ENCODE results near the gene CFAP70.
"Not testable (repeated sequence)": the region's sequence is repeated elsewhere in the genome, so short reads cannot be mapped to it uniquely, and the experiment has no call there.

The CFAP70 gene

GRCh38 chr10:73338801-73339368, 19.8 kb downstream of the CFAP70 start:
- no peak for DNase-seq

GRCh38 chr10:73333202-73333601, 25.5 kb downstream of the CFAP70 start:
- DNase-seq, result no peak

- no peak for DNase-seq
Measured at GRCh38 chr10:73332379-73332778, 26.3 kb downstream of the CFAP70 start.

- not testable (repeated sequence) for DNase-seq
Measured at GRCh38 chr10:73328523-73328922, 30.1 kb downstream of the CFAP70 start.

GRCh38 chr10:73325290-73325689, 33.4 kb downstream of the CFAP70 start:
- not testable (repeated sequence) for DNase-seq

- DNase-seq, result not testable (repeated sequence)
Measured at GRCh38 chr10:73323582-73323981, 35.1 kb downstream of the CFAP70 start.

- no peak for DNase-seq
Measured at GRCh38 chr10:73310475-73310874, 48.2 kb downstream of the CFAP70 start.

GRCh38 chr10:73307203-73307800, 51.4 kb downstream of the CFAP70 start:
- DNase-seq, result no peak

GRCh38 chr10:73306171-73306708, 52.4 kb downstream of the CFAP70 start:
- DNase-seq, result peak in 1 of 3 donors; percentile 5

GRCh38 chr10:73296946-73297345, 61.7 kb downstream of the CFAP70 start:
- DNase-seq, result no peak

GRCh38 chr10:73293461-73293860, 65.2 kb downstream of the CFAP70 start:
- no peak for DNase-seq

GRCh38 chr10:73289958-73290357, 68.7 kb downstream of the CFAP70 start:
- no peak for DNase-seq

- peak; percentile 51 to 78 (median 76) for DNase-seq
Measured at GRCh38 chr10:73287441-73287840, 71.2 kb downstream of the CFAP70 start.

GRCh38 chr10:73281097-73281496, 77.6 kb downstream of the CFAP70 start:
- no peak for DNase-seq

GRCh38 chr10:73264423-73264822, 94.2 kb downstream of the CFAP70 start:
- DNase-seq, result no peak

- DNase-seq, result peak; percentile 27 to 47 (median 45)
Measured at GRCh38 chr10:73263693-73264347, 94.8 kb downstream of the CFAP70 start.

- no peak for DNase-seq
Measured at GRCh38 chr10:73262880-73263555, 95.6 kb downstream of the CFAP70 start.

GRCh38 chr10:73262105-73262730, 96.4 kb downstream of the CFAP70 start:
- DNase-seq, result peak in 2 of 3 donors; percentile 31 to 38

GRCh38 chr10:73261362-73261995, 97.2 kb downstream of the CFAP70 start:
- no peak for DNase-seq

GRCh38 chr10:73258612-73259011, 100.1 kb downstream of the CFAP70 start:
- DNase-seq, result not testable (repeated sequence)

GRCh38 chr10:73253225-73253555, 105.5 kb downstream of the CFAP70 start:
- no peak for DNase-seq

GRCh38 chr10:73252445-73253224, 106.0 kb downstream of the CFAP70 start, which contains the start of gene MRPS16:
Gene MRPS16 (minus strand): TSS chr10:73252644. CDS start chr10:73252482, 162 bp downstream.
- peak; percentile 94 to 97 (median 96) for DNase-seq

All from suppressor macrophage treated with lipopolysaccharide for 1 hour (primary cell).